SJCRH30 (cell line): ENCODE results near the gene UFL1. TPM values are rescaled to one million over a fixed set of nuclear protein-coding genes. Genes with fewer than 3 reads are reported as not detected.

Experiments
- total RNA-seq: library from RNA; depleted of rRNA; stranded (reverse); fragments of >200 nt; shearing (Covaris generic); gene quantifications from 2 replicates; pipeline ENCODE4 v1.2.3, GENCODE V29; 2014; rRNA removed

Gene UFL1
- total RNA-seq, 1 experiment from 2014 or later = 25.4 TPM

Other genes with a start within 250 kb of the UFL1 start
- not detected in 2 replicates for gene FHL5, start 41.3 kb downstream of the UFL1 start, total RNA-seq